Measurements from ENCODE around the gene TMEM229A.
"Not testable (repeated sequence)": the region's sequence is repeated elsewhere in the genome, so short reads cannot be mapped to it uniquely, and the experiment has no call there.

Gene TMEM229A

GRCh38 chr7:124032369-124033094 is at the start of gene TMEM229A:
TSS of gene TMEM229A (minus strand) at chr7:124033067. CDS start at chr7:124033003, 64 bp downstream.
- DNase-seq (ENCODE audit: low spot score): peak; percentile 69

- not testable (repeated sequence) for DNase-seq (ENCODE audit: low spot score)
Measured at GRCh38 chr7:124082234-124082633, 49.4 kb upstream of the TMEM229A start.

- no peak for DNase-seq (ENCODE audit: low spot score)
Measured at GRCh38 chr7:124077546-124077945, 44.7 kb upstream of the TMEM229A start.

GRCh38 chr7:124076841-124077240 is 44.0 kb upstream of the TMEM229A start:
- no peak for DNase-seq (ENCODE audit: low spot score)

- no peak for DNase-seq (ENCODE audit: low spot score)
Measured at GRCh38 chr7:124074007-124074406, 41.1 kb upstream of the TMEM229A start.

DNA sequence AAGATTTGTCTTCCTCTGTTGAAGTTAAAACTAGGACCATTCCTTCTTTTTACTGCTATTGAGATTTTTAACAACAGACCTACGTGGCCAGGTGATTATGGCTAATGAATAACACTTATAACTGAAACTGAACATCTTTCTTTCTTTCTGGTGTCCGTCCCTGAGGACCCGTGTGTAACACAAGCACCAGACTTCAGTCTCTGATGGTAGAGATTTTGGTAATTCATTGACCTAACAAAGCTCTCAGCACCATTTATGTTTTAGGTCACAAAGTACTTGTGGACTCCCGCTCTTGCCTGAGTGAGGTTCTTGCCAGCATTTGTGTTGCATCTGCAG is 40.4 kb upstream of the TMEM229A start:
- DNase-seq (ENCODE audit: low spot score): no peak

GRCh38 chr7:124072603-124073309 is 39.9 kb upstream of the TMEM229A start:
- DNase-seq (ENCODE audit: low spot score): no peak

DNA sequence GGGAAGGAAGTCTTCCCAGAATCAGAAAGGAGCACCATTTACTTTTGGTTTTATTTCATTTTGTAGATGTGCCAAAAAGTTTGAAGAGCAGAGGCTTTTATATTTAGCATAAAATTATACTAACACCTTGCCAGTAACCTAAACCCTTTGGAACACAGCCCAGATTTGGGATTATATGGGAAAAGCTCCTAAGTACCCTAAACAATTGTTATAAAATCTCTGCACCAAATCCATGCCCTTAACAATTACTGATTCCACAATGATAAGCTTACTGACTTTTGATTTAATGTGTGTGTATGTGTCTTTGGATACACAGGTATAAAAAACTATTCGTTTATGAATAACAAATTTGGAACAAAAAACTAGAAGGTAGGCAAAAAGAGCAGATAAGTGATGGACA is 39.0 kb upstream of the TMEM229A start:
- DNase-seq (ENCODE audit: low spot score): no peak

GRCh38 chr7:124062171-124062570 is 29.3 kb upstream of the TMEM229A start:
- no peak for DNase-seq (ENCODE audit: low spot score)

DNA sequence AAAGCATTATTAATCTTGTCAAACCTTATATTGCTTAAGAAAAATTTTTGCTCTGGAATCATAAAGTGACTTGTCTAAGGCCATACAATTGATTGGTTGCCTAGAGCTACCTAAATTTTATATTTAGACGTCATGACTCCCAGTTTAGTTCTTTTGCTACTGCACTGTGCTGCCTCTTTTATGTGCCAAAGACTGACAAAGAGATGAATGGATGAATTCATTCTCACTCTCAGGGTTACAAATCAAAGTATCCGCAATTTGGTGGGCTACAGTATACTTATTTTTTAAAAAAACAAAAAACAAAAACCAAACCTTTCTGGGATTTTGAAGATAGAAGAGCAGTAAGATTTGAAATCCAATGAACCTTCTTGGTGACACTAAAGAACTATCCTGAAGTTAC is 27.7 kb upstream of the TMEM229A start:
- no peak for DNase-seq (ENCODE audit: low spot score)

GRCh38 chr7:124059375-124059774 is 26.5 kb upstream of the TMEM229A start:
- DNase-seq (ENCODE audit: low spot score): no peak

- DNase-seq (ENCODE audit: low spot score): no peak
Measured at GRCh38 chr7:124058515-124058914, 25.6 kb upstream of the TMEM229A start.

- DNase-seq (ENCODE audit: low spot score): no peak
Measured at GRCh38 chr7:124057872-124058271, 25.0 kb upstream of the TMEM229A start.

GRCh38 chr7:124056234-124056633 is 23.4 kb upstream of the TMEM229A start:
- DNase-seq (ENCODE audit: low spot score): no peak

DNA sequence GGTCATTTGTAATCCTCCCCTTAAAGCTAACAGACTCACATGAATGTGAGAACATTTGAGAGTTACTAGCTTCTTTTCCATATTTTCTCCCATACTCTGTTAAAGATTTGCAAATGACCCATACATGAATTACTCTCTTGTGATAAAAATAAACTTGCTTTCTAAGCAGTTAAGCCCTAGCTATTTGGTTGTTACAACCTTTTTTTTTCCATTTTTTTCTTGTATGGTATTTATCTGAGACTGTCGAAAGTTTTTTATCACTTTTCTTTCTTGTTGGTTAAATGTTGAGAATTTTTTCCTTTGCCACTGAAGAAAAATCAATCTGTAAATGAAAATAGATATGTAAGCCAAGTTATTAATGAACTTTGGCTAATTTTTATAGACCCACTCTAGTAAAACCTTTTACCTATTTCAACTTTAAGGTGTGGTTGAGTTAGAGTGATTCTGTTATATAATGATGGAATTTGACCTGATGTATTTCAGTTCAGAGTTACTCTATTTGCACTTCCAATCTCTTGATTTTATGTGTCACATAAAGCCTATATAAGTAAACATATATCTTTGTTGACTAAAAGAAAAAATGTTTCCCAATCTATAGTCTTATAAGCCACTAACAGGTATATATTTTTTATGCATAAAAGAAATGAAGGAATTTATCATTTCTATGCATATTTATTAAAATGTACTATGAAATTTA is 19.0 kb upstream of the TMEM229A start:
- DNase-seq (ENCODE audit: low spot score): no peak

- DNase-seq (ENCODE audit: low spot score): no peak
Measured at GRCh38 chr7:124042826-124043225, 10.0 kb upstream of the TMEM229A start.

GRCh38 chr7:124041439-124041838 is 8.6 kb upstream of the TMEM229A start:
- no peak for DNase-seq (ENCODE audit: low spot score)

GRCh38 chr7:124037902-124038301 is 5.0 kb upstream of the TMEM229A start:
- DNase-seq (ENCODE audit: low spot score): not testable (repeated sequence)

- DNase-seq (ENCODE audit: low spot score): no peak
Measured at GRCh38 chr7:124035706-124036105, 2.8 kb upstream of the TMEM229A start.

DNA sequence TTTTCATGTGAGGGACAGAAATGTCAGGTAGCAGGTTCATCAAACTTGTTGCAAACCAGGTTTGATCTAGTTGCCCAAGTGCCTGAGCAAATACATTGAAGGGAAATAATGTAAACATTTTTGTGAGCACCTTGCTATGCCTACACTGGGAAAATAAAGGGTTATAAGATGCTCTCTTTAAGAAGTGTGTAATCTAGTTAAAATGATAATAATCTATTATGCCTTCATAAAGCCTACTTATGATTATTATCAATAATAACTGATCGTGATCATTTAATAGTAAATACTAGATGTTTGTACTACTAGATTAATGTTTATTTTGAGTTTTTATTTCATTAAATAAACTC is 1.9 kb upstream of the TMEM229A start:
- DNase-seq (ENCODE audit: low spot score): no peak

DNA sequence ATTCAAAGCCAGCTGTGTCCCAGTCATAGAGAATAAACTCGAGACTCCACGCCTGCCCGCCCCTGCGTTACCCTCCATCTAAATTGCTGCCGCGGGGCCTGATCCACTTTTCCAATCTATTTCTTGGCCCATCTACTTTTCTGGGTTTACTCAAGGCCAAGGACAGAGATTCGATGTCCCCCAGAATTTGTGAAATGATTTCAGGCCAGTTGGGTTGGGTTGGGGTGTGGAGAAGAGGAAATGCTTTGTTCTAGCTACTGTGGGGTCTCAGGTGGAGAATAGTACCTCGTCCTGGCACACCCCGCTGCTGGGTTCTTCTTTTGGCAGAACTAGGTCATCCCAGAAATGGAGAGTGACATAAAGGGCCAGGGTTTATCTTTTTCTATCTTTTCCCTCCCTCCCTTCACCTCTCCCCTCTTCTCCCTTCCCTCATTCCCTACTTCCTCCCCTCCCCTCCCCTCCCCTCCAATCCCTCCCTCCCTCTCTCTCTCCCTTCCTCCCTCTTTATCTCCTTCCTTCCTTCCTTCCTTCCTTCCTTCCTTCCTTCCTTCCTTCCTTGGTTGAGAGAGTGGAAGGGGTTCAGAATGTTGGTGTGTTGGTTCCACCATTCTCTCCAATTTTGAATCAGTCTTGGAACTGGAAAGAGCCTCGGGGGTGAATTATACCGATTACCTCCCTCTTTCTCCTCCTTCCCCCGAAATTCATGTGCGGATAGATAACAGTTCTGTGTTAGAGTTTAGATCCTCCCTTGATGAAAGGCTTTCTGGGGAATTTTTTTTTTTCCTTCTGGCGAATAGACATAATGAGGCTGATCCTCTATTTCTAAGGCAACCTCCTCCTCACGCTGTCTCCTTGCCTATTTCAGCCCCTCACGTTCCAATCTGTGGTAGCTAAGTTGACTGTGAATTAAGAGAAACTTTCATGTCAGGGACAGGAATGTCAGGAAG is 1.2 kb upstream of the TMEM229A start:
- DNase-seq (ENCODE audit: low spot score): no peak

All from left forelimb (tissue), 1 donor.